MM.1S (cell line): ENCODE measurements around the gene LRFN2.

Experiments used
- DNase-seq: peaks from one replicate; pipeline ENCODE4 v3.0.0-alpha.2; 2015
- H2AFZ ChIP-seq: fragments of 300-600 bp; sonication (generic); 2 replicates; pipeline ENCODE4 v1.6.0; 2016; ENCODE audit warnings: antibody characterized with exemption, low read length
- H3F3A ChIP-seq: fragments of 300-600 bp; sonication (generic); 2 replicates; pipeline ENCODE4 v1.6.1; 2016; ENCODE audit warnings: mild to moderate bottlenecking, antibody characterized with exemption, low read length, moderate library complexity, mixed read lengths; ENCODE audit not compliant: insufficient read depth
- H3K27ac ChIP-seq: fragments of 300-600 bp; sonication (generic); 2 replicates; pipeline ENCODE4 v1.5.1; 2016; ENCODE audit warnings: mild to moderate bottlenecking, low read length
- H3K27me3 ChIP-seq: fragments of 300-600 bp; sonication (generic); replicated peaks from 2 replicates; pipeline ENCODE4 v1.6.0; 2016; ENCODE audit warnings: low read length; ENCODE audit not compliant: insufficient read depth
- H3K36me3 ChIP-seq: fragments of 300-600 bp; sonication (generic); replicated peaks from 2 replicates; pipeline ENCODE4 v1.6.1; 2016; ENCODE audit warnings: mild to moderate bottlenecking, low read length, mixed read lengths; ENCODE audit not compliant: insufficient read depth
- H3K4me1 ChIP-seq: fragments of 300-600 bp; sonication (generic); 2 replicates; pipeline ENCODE4 v1.6.1; 2016; ENCODE audit warnings: low read length, mixed read lengths
- H3K4me2 ChIP-seq: fragments of 300-600 bp; sonication (generic); 2 replicates; pipeline ENCODE4 v1.6.0; 2016; ENCODE audit warnings: low read depth, low read length
- H3K4me3 ChIP-seq: fragments of 300-600 bp; sonication (generic); 2 replicates; pipeline ENCODE4 v1.5.1; 2016; ENCODE audit warnings: low read length, mixed read lengths
- H3K79me2 ChIP-seq: fragments of 300-600 bp; sonication (generic); 2 replicates; pipeline ENCODE4 v1.6.1; 2016; ENCODE audit warnings: mixed run types, low read length, mixed read lengths
- H3K9ac ChIP-seq: fragments of 300-600 bp; sonication (generic); 2 replicates; pipeline ENCODE4 v1.6.1; 2016; ENCODE audit warnings: low read length, mixed read lengths
- H3K9me2 ChIP-seq: fragments of 300-600 bp; sonication (generic); replicated peaks from 2 replicates; pipeline ENCODE4 v1.6.1; 2016; ENCODE audit warnings: mild to moderate bottlenecking, low read length, mixed read lengths; ENCODE audit not compliant: insufficient read depth
- H3K9me3 ChIP-seq: fragments of 300-600 bp; sonication (generic); replicated peaks from 2 replicates; pipeline ENCODE4 v1.6.1; 2016; ENCODE audit warnings: mild to moderate bottlenecking, low read length, mixed read lengths; ENCODE audit not compliant: insufficient read depth
- H4K20me1 ChIP-seq: fragments of 300-600 bp; sonication (generic); 2 replicates; pipeline ENCODE4 v1.6.1; 2016; ENCODE audit warnings: mild to moderate bottlenecking, low read length, moderate library complexity, mixed read lengths; ENCODE audit not compliant: insufficient read depth
- CTCF ChIP-seq: fragments of 300-600 bp; sonication (generic); IDR thresholded peaks from 2 replicates; pipeline ENCODE4 v1.5.1; 2016; ENCODE audit warnings: antibody characterized with exemption, low read length, mixed read lengths
- EZH2 ChIP-seq: fragments of 300-600 bp; sonication (generic); optimal IDR thresholded peaks from 2 replicates; pipeline ENCODE3; 2017; ENCODE audit warnings: low read depth, mild to moderate bottlenecking, antibody characterized with exemption, low read length, mixed read lengths
- EZH2phosphoT487 ChIP-seq: fragments of 300-600 bp; sonication (generic); IDR thresholded peaks from 2 replicates; pipeline ENCODE4 v1.6.1; 2018; ENCODE audit warnings: antibody characterized with exemption, low read length

LRFN2 gene

GRCh38 chr6:40376113-40376650 is 211.0 kb downstream of the LRFN2 start:
- no peak overlapping the region for H2AFZ ChIP-seq

GRCh38 chr6:40373267-40373666 is 213.9 kb downstream of the LRFN2 start:
- Histone ChIP-seq H3K4me2 (no peak overlapping the region), H3K9me3 (no peaks in the 10 kb centered on the region), H3K79me2 (no peaks in the 10 kb centered on the region), H3K27me3 (no peaks in the 10 kb centered on the region), H3K9ac (no peak overlapping the region), H3K4me1 (no peaks in the 10 kb centered on the region), H2AFZ (no peak overlapping the region), H3K9me2 (no peaks in the 10 kb centered on the region), H3K36me3 (no peaks in the 10 kb centered on the region), H3F3A (no peaks in the 10 kb centered on the region), H4K20me1 (no peaks in the 10 kb centered on the region), H3K4me3 (no peak overlapping the region), H3K27ac (no peak overlapping the region)
- no peak for DNase-seq
- no peak for TF ChIP-seq EZH2phosphoT487
- no peak for TF ChIP-seq CTCF
- TF ChIP-seq EZH2 = no peak

More at GRCh38 chr6:40376113-40376650, 211.0 kb downstream of the LRFN2 start:
- H3K4me1 ChIP-seq = no peaks in the 10 kb centered on the region
- no peaks in the 10 kb centered on the region for H3F3A ChIP-seq
- H3K36me3 ChIP-seq = no peaks in the 10 kb centered on the region
- no peak for DNase-seq
- H3K9me2 ChIP-seq = no peaks in the 10 kb centered on the region
- TF ChIP-seq EZH2phosphoT487 (no peak), CTCF (no peak), EZH2 (no peak)
- H3K27ac ChIP-seq = no peak overlapping the region
- H3K4me3 ChIP-seq = no peak overlapping the region
- H3K9ac ChIP-seq = no peak overlapping the region
- no peak overlapping the region for H3K4me2 ChIP-seq
- H3K79me2 ChIP-seq = no peaks in the 10 kb centered on the region
- H4K20me1 ChIP-seq = no peaks in the 10 kb centered on the region
- no peaks in the 10 kb centered on the region for H3K9me3 ChIP-seq
- no peaks in the 10 kb centered on the region for H3K27me3 ChIP-seq

- Histone ChIP-seq H3F3A (no peaks in the 10 kb centered on the region), H3K79me2 (no peaks in the 10 kb centered on the region), H4K20me1 (no peaks in the 10 kb centered on the region), H3K36me3 (no peaks in the 10 kb centered on the region), H3K27me3 (no peaks in the 10 kb centered on the region), H3K9me2 (no peaks in the 10 kb centered on the region), H3K27ac (no peak overlapping the region), H3K4me3 (no peak overlapping the region), H3K9ac (no peak overlapping the region), H3K4me2 (no peak overlapping the region), H2AFZ (no peak overlapping the region), H3K9me3 (no peaks in the 10 kb centered on the region), H3K4me1 (no peaks in the 10 kb centered on the region)
- DNase-seq = no peak
- TF ChIP-seq EZH2phosphoT487 = no peak
Measured at GRCh38 chr6:40371621-40372020, 215.5 kb downstream of the LRFN2 start.

- H3K9me3 ChIP-seq = no peaks in the 10 kb centered on the region
- no peak overlapping the region for H3K4me3 ChIP-seq
- no peaks in the 10 kb centered on the region for H3K79me2 ChIP-seq
- no peaks in the 10 kb centered on the region for H3K36me3 ChIP-seq
- no peaks in the 10 kb centered on the region for H3K9me2 ChIP-seq
- H3K4me1 ChIP-seq = no peaks in the 10 kb centered on the region
- H3K4me2 ChIP-seq = no peak overlapping the region
- no peak overlapping the region for H2AFZ ChIP-seq
- no peak overlapping the region for H3K9ac ChIP-seq
- no peaks in the 10 kb centered on the region for H3F3A ChIP-seq
- TF ChIP-seq CTCF (no peak), EZH2phosphoT487 (no peak), EZH2 (no peak)
- H3K27me3 ChIP-seq = no peaks in the 10 kb centered on the region
- H4K20me1 ChIP-seq = no peaks in the 10 kb centered on the region
- DNase-seq = no peak
- no peak overlapping the region for H3K27ac ChIP-seq
Measured at GRCh38 chr6:40371095-40371494, 216.1 kb downstream of the LRFN2 start.
